MM.1S (cell line): ENCODE results near the gene LRRC38.

Experiments used
- DNase-seq: peaks from one replicate; pipeline ENCODE4 v3.0.0-alpha.2; 2015
- H2AFZ ChIP-seq: fragments of 300-600 bp; sonication (generic); 2 replicates; pipeline ENCODE4 v1.6.0; 2016; ENCODE audit warnings: antibody characterized with exemption, low read length
- H3F3A ChIP-seq: fragments of 300-600 bp; sonication (generic); 2 replicates; pipeline ENCODE4 v1.6.1; 2016; ENCODE audit warnings: mild to moderate bottlenecking, antibody characterized with exemption, low read length, moderate library complexity, mixed read lengths; ENCODE audit not compliant: insufficient read depth
- H3K27ac ChIP-seq: fragments of 300-600 bp; sonication (generic); 2 replicates; pipeline ENCODE4 v1.5.1; 2016; ENCODE audit warnings: mild to moderate bottlenecking, low read length
- H3K27me3 ChIP-seq: fragments of 300-600 bp; sonication (generic); replicated peaks from 2 replicates; pipeline ENCODE4 v1.6.0; 2016; ENCODE audit warnings: low read length; ENCODE audit not compliant: insufficient read depth
- H3K36me3 ChIP-seq: fragments of 300-600 bp; sonication (generic); replicated peaks from 2 replicates; pipeline ENCODE4 v1.6.1; 2016; ENCODE audit warnings: mild to moderate bottlenecking, low read length, mixed read lengths; ENCODE audit not compliant: insufficient read depth
- H3K4me1 ChIP-seq: fragments of 300-600 bp; sonication (generic); 2 replicates; pipeline ENCODE4 v1.6.1; 2016; ENCODE audit warnings: low read length, mixed read lengths
- H3K4me2 ChIP-seq: fragments of 300-600 bp; sonication (generic); 2 replicates; pipeline ENCODE4 v1.6.0; 2016; ENCODE audit warnings: low read depth, low read length
- H3K4me3 ChIP-seq: fragments of 300-600 bp; sonication (generic); 2 replicates; pipeline ENCODE4 v1.5.1; 2016; ENCODE audit warnings: low read length, mixed read lengths
- H3K79me2 ChIP-seq: fragments of 300-600 bp; sonication (generic); 2 replicates; pipeline ENCODE4 v1.6.1; 2016; ENCODE audit warnings: mixed run types, low read length, mixed read lengths
- H3K9ac ChIP-seq: fragments of 300-600 bp; sonication (generic); 2 replicates; pipeline ENCODE4 v1.6.1; 2016; ENCODE audit warnings: low read length, mixed read lengths
- H3K9me2 ChIP-seq: fragments of 300-600 bp; sonication (generic); replicated peaks from 2 replicates; pipeline ENCODE4 v1.6.1; 2016; ENCODE audit warnings: mild to moderate bottlenecking, low read length, mixed read lengths; ENCODE audit not compliant: insufficient read depth
- H3K9me3 ChIP-seq: fragments of 300-600 bp; sonication (generic); replicated peaks from 2 replicates; pipeline ENCODE4 v1.6.1; 2016; ENCODE audit warnings: mild to moderate bottlenecking, low read length, mixed read lengths; ENCODE audit not compliant: insufficient read depth
- H4K20me1 ChIP-seq: fragments of 300-600 bp; sonication (generic); 2 replicates; pipeline ENCODE4 v1.6.1; 2016; ENCODE audit warnings: mild to moderate bottlenecking, low read length, moderate library complexity, mixed read lengths; ENCODE audit not compliant: insufficient read depth
- EZH2 ChIP-seq: fragments of 300-600 bp; sonication (generic); optimal IDR thresholded peaks from 2 replicates; pipeline ENCODE3; 2017; ENCODE audit warnings: low read depth, mild to moderate bottlenecking, antibody characterized with exemption, low read length, mixed read lengths
- EZH2phosphoT487 ChIP-seq: fragments of 300-600 bp; sonication (generic); IDR thresholded peaks from 2 replicates; pipeline ENCODE4 v1.6.1; 2018; ENCODE audit warnings: antibody characterized with exemption, low read length
- TF ChIP-seq, protein P1 (sequence below): fragments of 300-600 bp; sonication (generic); IDR thresholded peaks from 2 replicates; pipeline ENCODE4 v1.5.1; 2016; ENCODE audit warnings: antibody characterized with exemption, low read length, mixed read lengths

Gene LRRC38

GRCh38 chr1:13483946-13484345 lies 29.9 kb downstream of the LRRC38 start:
- TF ChIP-seq EZH2 (no peak), EZH2phosphoT487 (no peak)
- TF ChIP-seq, protein P1, sequence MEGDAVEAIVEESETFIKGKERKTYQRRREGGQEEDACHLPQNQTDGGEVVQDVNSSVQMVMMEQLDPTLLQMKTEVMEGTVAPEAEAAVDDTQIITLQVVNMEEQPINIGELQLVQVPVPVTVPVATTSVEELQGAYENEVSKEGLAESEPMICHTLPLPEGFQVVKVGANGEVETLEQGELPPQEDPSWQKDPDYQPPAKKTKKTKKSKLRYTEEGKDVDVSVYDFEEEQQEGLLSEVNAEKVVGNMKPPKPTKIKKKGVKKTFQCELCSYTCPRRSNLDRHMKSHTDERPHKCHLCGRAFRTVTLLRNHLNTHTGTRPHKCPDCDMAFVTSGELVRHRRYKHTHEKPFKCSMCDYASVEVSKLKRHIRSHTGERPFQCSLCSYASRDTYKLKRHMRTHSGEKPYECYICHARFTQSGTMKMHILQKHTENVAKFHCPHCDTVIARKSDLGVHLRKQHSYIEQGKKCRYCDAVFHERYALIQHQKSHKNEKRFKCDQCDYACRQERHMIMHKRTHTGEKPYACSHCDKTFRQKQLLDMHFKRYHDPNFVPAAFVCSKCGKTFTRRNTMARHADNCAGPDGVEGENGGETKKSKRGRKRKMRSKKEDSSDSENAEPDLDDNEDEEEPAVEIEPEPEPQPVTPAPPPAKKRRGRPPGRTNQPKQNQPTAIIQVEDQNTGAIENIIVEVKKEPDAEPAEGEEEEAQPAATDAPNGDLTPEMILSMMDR, result no peak
- Histone ChIP-seq H2AFZ (no peak overlapping the region), H3K9me3 (no peaks in the 10 kb centered on the region)

DNA sequence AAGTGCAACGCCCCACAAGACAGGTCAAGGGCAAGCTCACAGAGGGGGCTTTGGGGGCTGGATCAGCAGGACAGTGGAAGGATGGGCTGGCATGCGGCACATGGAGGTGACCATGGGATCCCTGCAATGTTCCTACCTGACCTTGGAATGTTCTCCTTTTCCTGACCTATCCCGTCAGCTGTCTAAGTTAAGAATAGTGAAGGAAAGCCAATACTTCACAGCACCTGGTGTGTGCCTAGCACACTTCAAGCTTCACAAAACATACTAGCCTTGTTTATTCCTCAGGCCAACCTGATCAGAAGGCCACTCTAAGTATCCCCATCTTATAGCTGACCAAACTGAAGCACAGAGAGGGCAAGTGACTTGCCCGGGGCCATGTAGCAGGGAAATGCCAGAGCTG lies 31.2 kb downstream of the LRRC38 start:
- Histone ChIP-seq H3K9me3 (no peaks in the 10 kb centered on the region), H4K20me1 (no peaks in the 10 kb centered on the region), H3K27me3 (no peaks in the 10 kb centered on the region), H3F3A (no peaks in the 10 kb centered on the region), H3K27ac (no peak overlapping the region), H3K9ac (no peak overlapping the region), H3K4me1 (no peaks in the 10 kb centered on the region), H3K4me2 (no peak overlapping the region), H3K4me3 (no peak overlapping the region), H2AFZ (no peak overlapping the region), H3K36me3 (no peaks in the 10 kb centered on the region), H3K9me2 (no peaks in the 10 kb centered on the region), H3K79me2 (no peaks in the 10 kb centered on the region)
- DNase-seq, result no peak
- TF ChIP-seq EZH2, result no peak

More at GRCh38 chr1:13483946-13484345, 29.9 kb downstream of the LRRC38 start:
- Histone ChIP-seq H3K27me3 (no peaks in the 10 kb centered on the region), H3K4me3 (no peak overlapping the region), H3K9me2 (no peaks in the 10 kb centered on the region), H3K4me1 (no peaks in the 10 kb centered on the region), H4K20me1 (no peaks in the 10 kb centered on the region), H3K9ac (no peak overlapping the region), H3K4me2 (no peak overlapping the region), H3K27ac (no peak overlapping the region), H3K36me3 (no peaks in the 10 kb centered on the region), H3F3A (no peaks in the 10 kb centered on the region), H3K79me2 (no peaks in the 10 kb centered on the region)
- DNase-seq, result no peak

- no peaks in the 10 kb centered on the region for H3K9me3 ChIP-seq
- no peaks in the 10 kb centered on the region for H4K20me1 ChIP-seq
- H3K4me3 ChIP-seq, result no peak overlapping the region
- no peak overlapping the region for H2AFZ ChIP-seq
- H3K9me2 ChIP-seq, result no peaks in the 10 kb centered on the region
- H3K4me1 ChIP-seq, result no peaks in the 10 kb centered on the region
- no peaks in the 10 kb centered on the region for H3K79me2 ChIP-seq
- H3K36me3 ChIP-seq, result no peaks in the 10 kb centered on the region
- H3K27ac ChIP-seq, result no peak overlapping the region
- no peaks in the 10 kb centered on the region for H3F3A ChIP-seq
- no peak overlapping the region for H3K9ac ChIP-seq
- TF ChIP-seq EZH2phosphoT487, result no peak
- no peak for TF ChIP-seq EZH2
- TF ChIP-seq, protein P1, result no peak
- no peaks in the 10 kb centered on the region for H3K27me3 ChIP-seq
- no peak for DNase-seq
- no peak overlapping the region for H3K4me2 ChIP-seq
These were observed 34.5 kb downstream of the LRRC38 start for GRCh38 chr1:13479171-13479856.

DNA sequence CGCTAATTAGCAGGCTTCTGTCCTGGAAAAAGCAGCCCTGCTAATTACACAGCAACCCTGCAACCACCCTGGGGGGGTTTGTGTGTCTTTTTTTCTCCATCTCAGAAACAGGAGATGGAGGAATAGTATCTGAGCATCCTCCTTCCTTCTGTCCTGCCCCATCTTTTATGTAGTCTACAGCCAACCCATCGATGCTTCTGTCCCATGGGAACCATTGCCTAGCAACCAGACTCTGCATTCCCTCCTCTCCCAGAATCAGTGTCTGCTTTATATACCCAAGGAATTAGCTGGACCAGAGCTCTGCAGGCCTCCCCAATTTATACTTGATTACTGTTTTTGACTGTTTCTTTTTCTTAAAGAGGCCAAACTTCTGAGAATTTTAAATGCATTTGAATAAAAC lies 35.1 kb downstream of the LRRC38 start:
- H3K36me3 ChIP-seq, result no peaks in the 10 kb centered on the region
- H3K27ac ChIP-seq, result no peak overlapping the region
- H3K4me1 ChIP-seq, result no peaks in the 10 kb centered on the region
- TF ChIP-seq, protein P1, result no peak
- no peak for TF ChIP-seq EZH2phosphoT487
- no peak for TF ChIP-seq EZH2
- no peak overlapping the region for H3K4me2 ChIP-seq
- no peak overlapping the region for H3K9ac ChIP-seq
- H3K9me2 ChIP-seq, result no peaks in the 10 kb centered on the region
- H3K79me2 ChIP-seq, result no peaks in the 10 kb centered on the region
- no peaks in the 10 kb centered on the region for H3K9me3 ChIP-seq
- H3F3A ChIP-seq, result no peaks in the 10 kb centered on the region
- DNase-seq, result no peak
- H3K4me3 ChIP-seq, result no peak overlapping the region
- H4K20me1 ChIP-seq, result no peaks in the 10 kb centered on the region
- no peak overlapping the region for H2AFZ ChIP-seq
- no peaks in the 10 kb centered on the region for H3K27me3 ChIP-seq
